Measurements from ENCODE around the gene MMEL1. TPM values are rescaled to one million over a fixed set of nuclear protein-coding genes. Genes with fewer than 3 reads are reported as not detected.
"Not testable (repeated sequence)": the region's sequence is repeated elsewhere in the genome, so short reads cannot be mapped to it uniquely, and the experiment has no call there.

Gene MMEL1, protein sequence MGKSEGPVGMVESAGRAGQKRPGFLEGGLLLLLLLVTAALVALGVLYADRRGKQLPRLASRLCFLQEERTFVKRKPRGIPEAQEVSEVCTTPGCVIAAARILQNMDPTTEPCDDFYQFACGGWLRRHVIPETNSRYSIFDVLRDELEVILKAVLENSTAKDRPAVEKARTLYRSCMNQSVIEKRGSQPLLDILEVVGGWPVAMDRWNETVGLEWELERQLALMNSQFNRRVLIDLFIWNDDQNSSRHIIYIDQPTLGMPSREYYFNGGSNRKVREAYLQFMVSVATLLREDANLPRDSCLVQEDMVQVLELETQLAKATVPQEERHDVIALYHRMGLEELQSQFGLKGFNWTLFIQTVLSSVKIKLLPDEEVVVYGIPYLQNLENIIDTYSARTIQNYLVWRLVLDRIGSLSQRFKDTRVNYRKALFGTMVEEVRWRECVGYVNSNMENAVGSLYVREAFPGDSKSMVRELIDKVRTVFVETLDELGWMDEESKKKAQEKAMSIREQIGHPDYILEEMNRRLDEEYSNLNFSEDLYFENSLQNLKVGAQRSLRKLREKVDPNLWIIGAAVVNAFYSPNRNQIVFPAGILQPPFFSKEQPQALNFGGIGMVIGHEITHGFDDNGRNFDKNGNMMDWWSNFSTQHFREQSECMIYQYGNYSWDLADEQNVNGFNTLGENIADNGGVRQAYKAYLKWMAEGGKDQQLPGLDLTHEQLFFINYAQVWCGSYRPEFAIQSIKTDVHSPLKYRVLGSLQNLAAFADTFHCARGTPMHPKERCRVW
- 1.5 TPM in 1 of 2 replicates, not detected in the other for total RNA-seq (2014; rRNA removed; shearing (Covaris generic); ENCODE audit: low replicate concordance)

DNA sequence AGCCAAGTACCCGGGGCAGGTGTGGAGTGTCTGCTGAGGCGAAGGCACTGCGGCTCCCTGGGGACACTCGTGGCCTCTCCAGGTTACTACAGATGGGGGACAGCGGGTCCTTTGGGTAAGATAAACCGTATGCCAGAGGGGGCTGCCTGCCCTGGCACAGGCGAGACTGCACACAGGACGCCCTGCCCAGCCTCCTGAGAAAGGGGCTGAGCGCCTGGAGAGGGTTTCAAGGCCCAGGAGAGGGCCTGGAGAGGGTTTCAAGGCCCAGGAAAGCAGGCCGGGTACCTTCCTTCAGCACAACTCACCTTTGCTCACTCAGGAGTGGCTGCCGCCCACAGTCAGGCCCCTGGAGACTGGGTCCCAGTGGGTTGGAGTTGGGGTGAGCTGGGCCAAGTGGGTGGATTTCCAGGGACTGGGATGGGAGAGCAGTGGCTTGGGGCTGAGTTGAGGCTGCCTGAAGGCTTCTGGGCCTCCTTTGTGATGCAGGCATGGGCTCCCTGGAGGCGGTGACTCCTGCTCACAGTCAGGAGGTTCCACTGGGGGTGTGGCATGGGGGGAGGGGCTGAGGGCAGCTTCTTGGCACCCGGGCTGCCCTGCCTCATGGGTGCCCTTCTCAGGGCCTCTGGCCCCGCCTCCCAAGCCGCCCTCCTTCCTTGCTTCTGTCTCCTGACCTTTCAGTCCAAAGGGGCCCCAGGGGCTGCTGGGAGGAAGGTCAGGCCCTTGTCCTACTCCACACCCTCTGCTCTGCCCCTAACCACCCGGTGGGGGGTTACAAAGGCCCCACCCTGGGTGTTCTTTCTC, at the start of gene MMEL1:
Gene MMEL1, minus strand, starts transcription at position 456 of the 801 bp plus-strand sequence. CDS start 3,532 bp downstream, outside the sequence.
- in situ Hi-C loops (cut with HindIII; ENCODE audit: low pct_unique_long_range_greater_than_20kb, low sequenced_read_pairs), result no loop called here
- no peak for DNase-seq (ENCODE audit: low read depth)

DNA sequence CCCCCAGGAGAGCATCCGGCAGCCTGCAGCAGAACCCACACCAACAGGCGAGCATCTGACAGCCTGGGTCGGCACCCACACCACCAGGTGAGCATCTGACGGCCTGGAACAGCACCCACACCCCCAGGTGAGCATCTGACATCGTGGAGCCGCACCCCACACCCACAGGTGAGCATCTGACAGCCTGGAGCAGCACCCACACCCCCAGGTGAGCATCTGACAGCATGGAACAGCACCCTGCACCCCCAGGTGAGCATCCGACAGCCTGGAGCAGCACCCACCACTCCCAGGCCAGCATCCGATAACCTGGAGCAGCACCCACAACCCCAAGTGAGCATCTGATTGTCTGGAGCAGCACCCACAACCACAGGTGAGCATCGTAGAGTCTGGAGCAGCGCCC, 43.9 kb upstream of the MMEL1 start:
- DNase-seq (ENCODE audit: low read depth); in situ Hi-C loops (cut with HindIII; ENCODE audit: low pct_unique_long_range_greater_than_20kb, low sequenced_read_pairs): not testable (repeated sequence)

DNA sequence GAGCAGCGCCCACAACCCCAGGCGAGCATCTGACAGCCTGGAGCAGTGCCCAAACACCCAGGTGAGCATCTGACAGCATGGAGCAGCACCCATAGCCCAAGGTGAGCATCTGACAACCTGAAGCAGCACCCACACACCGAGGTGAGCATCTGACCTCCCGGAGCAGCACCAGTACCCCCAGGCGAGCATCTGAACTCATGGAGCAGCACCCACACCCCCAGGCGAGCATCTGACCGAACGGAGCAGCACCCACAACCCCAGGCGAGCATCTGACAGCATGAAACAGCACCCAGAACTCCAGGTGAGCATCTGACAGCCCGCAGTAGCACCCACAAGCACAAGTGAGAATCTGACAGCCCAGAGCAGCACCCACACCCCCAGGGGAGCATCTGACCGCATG, 38.8 kb upstream of the MMEL1 start:
- DNase-seq (ENCODE audit: low read depth); in situ Hi-C loops (cut with HindIII; ENCODE audit: low pct_unique_long_range_greater_than_20kb, low sequenced_read_pairs): not testable (repeated sequence)

DNA sequence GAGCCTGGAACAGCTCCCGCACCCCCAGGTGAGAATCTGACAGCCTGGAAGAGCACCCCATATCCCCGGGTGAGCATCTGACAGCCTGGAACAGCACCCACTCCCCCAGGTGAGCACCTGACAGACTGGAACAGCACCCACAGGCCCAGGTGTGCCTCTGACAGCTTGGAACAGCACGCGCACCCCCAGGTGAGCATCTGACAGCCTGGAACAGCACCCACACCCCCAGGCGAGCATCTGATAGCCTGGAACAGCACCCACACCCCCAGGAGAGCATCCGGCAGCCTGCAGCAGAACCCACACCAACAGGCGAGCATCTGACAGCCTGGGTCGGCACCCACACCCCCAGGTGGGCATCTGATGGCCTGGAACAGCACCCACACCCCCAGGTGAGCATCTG, 27.0 kb upstream of the MMEL1 start:
- in situ Hi-C loops (cut with HindIII; ENCODE audit: low pct_unique_long_range_greater_than_20kb, low sequenced_read_pairs); DNase-seq (ENCODE audit: low read depth): not testable (repeated sequence)

DNA sequence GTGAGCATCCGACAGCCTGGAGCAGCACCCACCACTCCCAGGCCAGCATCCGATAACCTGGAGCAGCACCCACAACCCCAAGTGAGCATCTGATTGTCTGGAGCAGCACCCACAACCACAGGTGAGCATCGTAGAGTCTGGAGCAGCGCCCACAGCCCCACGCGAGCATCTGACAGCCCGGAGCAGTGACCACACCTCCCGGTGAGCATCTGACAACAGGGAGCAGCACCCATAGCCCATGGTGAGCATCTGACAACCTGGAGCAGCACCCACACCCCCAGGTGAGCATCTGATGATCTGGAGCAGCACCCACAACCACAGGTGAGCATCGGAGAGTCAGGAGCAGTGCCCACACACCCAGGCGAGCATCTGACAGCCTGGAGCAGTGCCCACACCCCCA, 25.1 kb upstream of the MMEL1 start:
- DNase-seq (ENCODE audit: low read depth); in situ Hi-C loops (cut with HindIII; ENCODE audit: low pct_unique_long_range_greater_than_20kb, low sequenced_read_pairs): not testable (repeated sequence)

DNA sequence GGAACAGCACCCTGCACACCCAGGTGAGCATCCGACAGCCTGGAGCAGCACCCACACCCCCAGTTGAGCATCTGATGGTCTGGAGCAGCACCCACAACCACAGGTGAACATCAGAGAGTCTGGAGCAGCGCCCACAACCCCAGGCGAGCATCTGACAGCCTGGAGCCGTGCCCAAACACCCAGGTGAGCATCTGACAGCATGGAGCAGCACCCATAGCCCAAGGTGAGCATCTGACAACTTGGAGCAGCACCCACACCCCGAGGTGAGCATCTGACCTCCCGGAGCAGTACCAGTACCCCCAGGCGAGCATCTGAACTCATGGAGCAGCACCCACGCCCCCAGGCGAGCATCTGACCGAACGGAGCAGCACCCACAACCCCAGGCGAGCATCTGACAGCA, 24.3 kb upstream of the MMEL1 start:
- in situ Hi-C loops (cut with HindIII; ENCODE audit: low pct_unique_long_range_greater_than_20kb, low sequenced_read_pairs), result not testable (repeated sequence)

DNA sequence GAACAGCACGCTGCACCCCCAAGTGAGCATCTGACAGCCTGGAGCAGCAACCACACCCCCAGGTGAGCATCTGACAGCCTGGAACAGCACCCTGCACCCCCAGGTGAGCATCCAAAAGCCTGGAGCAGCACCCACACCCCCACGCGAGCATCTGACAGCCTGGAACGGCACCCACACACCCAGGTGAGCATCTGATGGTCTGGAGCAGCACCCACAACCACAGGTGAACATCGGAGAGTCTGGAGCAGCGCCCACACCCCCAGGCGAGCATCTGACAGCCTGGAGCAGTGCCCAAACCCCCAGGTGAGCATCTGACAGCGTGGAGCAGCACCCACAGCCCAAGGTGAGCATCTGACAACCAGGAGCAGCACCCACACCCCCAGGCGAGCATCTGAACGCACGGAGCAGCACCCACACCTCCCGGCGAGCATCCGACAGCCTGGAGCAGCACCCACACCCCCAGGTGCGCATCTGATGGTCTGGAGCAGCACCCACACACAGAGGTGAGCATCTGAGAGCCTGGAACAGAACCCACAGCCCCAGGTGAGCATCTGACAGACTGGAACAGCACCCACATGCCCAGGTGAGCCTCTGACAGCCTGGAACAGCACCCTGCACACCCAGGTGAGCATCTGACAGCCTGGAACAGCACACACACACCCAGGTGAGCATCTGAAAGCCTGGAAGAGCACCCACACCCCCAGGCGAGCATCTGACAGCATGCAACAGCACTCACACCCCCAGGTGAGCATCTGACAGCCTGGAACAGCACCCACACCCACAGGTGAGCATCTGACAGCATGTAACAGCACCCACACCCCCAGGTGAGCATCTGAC, 23.0 kb upstream of the MMEL1 start:
- DNase-seq (ENCODE audit: low read depth); in situ Hi-C loops (cut with HindIII; ENCODE audit: low pct_unique_long_range_greater_than_20kb, low sequenced_read_pairs): not testable (repeated sequence)

More for the DNA sequence above, 24.3 kb upstream of the MMEL1 start:
- not testable (repeated sequence) for DNase-seq (ENCODE audit: low read depth)

DNA sequence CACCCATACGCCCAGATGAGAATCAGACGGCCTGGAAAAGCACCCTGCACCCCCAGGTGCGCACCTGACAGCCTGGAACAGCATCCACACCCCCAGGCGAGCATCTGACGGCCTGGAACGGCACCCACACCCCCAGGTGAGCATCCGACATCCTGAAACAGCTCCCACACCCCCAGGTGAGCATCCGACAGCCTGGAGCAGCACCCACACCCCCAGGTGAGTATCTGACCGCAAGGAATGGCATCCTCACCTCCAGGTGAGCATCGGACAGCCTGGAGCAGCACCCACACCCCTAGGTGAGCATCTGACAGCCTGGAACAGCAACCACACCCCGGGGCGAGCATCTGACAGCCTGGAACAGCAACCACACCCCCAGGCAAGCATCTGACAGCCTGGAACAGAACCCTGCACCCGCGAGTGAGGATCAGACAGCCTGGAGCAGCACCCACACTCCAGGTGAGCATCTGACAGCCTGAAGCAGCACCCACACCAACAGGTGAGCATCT, 21.7 kb upstream of the MMEL1 start:
- DNase-seq (ENCODE audit: low read depth); in situ Hi-C loops (cut with HindIII; ENCODE audit: low pct_unique_long_range_greater_than_20kb, low sequenced_read_pairs): not testable (repeated sequence)

DNA sequence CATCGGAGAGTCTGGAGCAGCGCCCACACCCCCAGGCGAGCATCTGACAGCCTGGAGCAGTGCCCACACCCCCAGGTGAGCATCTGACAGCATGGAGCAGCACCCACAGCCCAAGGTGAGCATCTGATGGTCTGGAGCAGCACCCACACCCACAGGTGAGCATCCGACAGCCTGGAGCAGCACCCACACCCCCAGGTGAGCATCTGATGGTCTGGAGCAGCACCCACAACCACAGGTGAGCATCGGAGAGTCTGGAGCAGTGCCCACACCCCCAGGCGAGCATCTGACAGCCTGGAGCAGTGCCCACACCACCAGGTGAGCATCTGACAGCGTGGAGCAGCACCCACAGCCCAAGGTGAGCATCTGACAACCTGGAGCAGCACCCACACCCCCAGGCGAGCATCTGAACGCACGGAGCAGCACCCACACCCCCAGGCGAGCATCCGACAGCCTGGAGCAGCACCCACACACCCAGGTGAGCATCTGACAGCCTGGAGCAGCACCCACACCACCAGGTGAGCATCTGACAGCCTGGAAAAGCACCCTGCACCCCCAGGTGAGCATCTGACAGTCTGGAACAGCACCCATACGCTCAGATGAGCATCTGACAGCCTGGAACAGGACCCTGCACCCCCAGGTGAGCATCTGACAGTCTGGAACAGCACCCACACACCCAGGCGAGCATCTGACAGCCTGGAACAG, 21.1 kb upstream of the MMEL1 start:
- in situ Hi-C loops (cut with HindIII; ENCODE audit: low pct_unique_long_range_greater_than_20kb, low sequenced_read_pairs); DNase-seq (ENCODE audit: low read depth): not testable (repeated sequence)

DNA sequence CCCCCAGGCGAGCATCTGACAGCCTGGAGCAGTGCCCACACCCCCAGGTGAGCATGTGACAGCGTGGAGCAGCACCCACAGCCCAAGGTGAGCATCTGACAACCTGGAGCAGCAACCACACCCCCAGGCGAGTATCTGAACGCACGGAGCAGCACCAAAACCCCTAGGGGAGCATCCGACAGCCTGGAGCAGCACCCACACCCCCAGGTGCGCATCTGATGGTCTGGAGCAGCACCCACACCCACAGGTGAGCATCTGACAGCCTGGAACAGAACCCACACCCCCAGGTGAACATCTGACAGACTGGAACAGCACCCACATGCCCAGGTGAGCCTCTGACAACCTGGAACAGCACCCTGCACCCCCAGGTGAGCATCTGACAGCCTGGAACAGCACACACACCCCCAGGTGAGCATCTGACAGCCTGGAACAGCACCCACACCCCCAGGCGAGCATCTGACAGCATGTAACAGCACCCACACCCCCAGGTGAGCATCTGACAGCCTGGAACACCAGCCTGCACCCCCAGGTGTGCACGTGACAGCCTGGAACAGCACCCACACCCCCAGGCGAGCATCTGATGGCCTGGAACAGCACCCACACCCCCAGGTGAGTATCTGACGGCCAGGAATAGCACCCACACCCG, 20.2 kb upstream of the MMEL1 start:
- DNase-seq (ENCODE audit: low read depth); in situ Hi-C loops (cut with HindIII; ENCODE audit: low pct_unique_long_range_greater_than_20kb, low sequenced_read_pairs): not testable (repeated sequence)

DNA sequence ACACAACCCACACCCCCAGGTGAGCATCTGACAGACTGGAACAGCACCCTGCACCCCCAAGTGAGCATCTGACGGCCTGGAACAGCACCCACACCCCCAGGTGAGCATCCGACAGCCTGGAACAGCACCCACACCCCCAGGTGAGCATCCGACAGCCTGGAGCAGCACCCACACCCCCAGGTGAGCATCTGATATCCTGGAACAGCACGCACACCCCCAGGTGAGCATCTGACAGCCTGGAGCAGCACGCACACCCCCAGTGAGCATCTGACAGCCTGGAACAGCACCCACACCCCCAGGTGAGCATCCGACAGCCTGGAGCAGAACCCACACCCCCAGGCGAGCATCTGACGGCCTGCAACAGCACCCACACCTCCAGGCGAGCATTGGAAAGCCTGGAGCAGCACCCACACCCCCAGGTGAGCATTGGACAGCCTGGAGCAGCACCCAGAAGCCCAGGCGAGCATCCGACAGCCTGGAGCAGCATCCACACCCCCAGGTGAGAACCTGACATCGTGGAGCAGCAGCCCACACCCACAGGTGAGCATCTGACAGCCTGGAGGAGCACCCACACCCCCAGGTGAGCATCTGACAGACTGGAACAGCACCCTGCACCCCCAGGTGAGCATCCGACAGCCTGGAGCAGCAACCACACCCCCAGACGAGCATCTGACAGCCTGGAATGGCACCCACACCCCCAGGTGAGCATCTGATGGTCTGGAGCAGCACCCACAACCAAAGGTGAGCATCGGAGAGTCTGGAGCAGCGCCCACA, 19.5 kb upstream of the MMEL1 start:
- in situ Hi-C loops (cut with HindIII; ENCODE audit: low pct_unique_long_range_greater_than_20kb, low sequenced_read_pairs); DNase-seq (ENCODE audit: low read depth): not testable (repeated sequence)

DNA sequence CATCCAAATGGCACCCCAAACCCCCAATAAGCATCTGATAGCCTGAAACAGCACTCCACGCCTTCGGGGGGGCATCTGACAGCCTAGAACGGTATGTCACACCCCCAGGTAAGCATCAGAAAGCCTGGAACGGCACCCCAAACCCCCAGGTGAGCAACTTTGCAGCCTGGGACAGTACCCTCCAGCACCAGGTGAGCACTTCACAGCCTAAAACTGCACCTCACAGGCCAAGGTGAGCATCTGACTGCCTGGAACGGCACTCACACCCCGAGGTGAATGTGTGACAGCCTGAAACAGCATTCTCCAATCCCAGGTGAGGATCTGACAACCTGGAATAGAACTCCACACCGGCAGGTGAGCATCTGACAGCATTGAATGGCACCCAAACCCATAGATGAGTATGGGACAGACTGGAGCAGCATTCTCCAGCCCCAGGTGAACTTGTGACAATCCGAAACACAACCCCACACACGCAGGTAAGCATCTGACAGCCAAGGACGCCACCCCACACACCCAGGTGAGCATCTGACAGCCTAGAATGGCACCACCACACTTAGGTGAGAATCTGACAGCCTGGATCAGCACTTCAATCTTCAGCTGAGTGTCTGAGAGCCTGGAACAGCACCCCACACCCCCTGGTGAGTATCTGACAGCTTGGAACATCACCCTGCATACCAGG, 18.3 kb upstream of the MMEL1 start:
- DNase-seq (ENCODE audit: low read depth), result no peak
- in situ Hi-C loops (cut with HindIII; ENCODE audit: low pct_unique_long_range_greater_than_20kb, low sequenced_read_pairs), result no loop called here

DNA sequence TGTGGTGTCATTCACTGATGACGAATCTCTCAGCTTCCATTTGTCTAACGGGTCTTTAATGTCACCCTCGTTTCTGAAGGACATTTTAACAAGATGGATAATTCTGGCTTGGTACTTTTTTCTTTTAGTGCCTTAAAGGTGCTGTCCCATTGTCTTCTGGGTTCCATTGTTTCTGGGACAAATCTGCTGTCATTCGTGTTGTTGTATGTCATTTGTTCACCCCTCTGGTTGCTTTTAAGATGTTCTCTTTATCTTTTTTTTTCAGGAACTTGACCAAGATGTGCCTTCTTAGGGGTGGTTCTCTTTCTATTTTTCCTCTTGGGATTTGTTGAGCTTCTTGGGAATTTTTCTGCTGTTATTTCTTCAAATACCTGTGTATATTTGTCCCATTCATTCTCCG, 14.0 kb upstream of the MMEL1 start:
- no peak for DNase-seq (ENCODE audit: low read depth)
- in situ Hi-C loops (cut with HindIII; ENCODE audit: low pct_unique_long_range_greater_than_20kb, low sequenced_read_pairs), result no loop called here

DNA sequence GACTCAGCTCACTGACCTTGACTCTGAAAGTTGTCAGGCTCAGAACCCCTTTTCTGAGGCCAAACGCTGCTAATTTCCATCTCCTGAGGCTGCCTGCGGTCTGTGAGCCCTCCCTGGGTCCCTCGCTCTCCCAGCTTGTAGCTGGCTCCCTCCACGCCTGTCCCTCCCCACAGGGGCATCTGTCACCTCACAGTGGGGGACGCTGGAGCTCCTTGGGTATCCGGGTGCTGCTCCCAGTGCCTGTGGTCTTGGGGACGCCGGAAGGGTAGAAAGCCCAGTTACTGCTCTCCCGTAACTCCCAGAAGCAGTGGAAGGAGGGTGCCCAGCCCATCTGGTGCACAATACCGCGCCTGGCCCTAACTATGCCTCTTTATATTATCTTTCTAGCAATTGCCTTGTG, 13.0 kb upstream of the MMEL1 start:
- in situ Hi-C loops (cut with HindIII; ENCODE audit: low pct_unique_long_range_greater_than_20kb, low sequenced_read_pairs), result no loop called here
- no peak for DNase-seq (ENCODE audit: low read depth)

DNA sequence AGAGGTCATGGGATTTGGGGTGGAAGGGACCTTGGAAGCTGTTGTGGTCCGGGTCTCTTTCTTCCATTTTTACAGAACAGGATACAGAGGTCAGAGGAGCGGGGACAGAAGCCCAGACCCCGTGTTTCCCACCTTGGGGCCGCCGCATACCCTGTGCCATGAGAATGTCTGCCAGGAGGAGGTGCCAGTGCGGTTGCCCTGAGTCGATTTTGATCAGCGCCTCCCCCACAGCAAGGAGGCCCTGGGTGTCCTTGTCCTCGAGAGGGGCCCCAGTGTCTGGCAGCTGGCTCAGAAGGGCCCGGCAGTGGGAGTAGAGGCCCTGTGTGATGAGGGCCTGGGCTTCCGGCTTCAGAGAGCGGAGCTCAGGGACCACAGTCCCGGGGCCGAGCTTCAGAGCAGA, 12.3 kb upstream of the MMEL1 start:
- in situ Hi-C loops (cut with HindIII; ENCODE audit: low pct_unique_long_range_greater_than_20kb, low sequenced_read_pairs), result no loop called here
- no peak for DNase-seq (ENCODE audit: low read depth)
